ENCODE results near the gene ATP1A3.

The ATP1A3 gene

DNA sequence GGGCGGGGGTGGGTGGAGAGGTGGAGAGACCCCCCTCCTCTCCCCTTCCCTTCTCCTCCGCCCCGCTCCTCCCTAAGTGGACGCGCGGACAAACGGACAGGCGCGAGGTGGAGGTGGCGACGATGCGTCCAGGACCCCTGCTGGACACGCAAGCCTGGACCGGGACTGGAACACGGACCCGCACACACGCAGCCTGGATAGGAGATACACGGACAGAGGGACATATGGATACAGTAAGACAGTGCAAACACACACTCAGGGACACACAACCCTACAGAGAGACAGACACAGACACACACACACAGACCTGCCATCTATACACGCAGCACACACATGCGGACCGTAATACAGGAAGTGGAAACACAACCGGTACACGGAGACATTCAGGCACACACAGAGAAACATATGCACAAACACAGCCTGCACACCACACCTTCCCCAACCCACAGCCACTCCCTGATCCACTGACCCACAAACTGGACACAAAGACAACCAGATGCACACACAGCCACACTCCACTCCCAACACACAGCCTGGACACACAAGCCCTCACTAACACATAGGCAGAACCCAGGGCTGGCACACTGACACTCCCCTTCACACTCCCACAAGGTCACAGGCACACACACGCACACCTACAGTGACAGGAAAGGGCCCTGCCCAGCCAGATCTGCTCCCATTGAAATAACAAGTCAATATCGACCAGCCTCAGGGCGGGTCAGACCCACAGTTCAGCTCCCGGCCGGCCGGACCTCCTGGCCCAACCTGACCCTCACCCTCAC, 65.1 kb downstream of the ATP1A3 start:
- no peaks in the 10 kb centered on the region for H3K36me3 Mint-ChIP-seq
- H3K4me1 Mint-ChIP-seq: peaks cover 32% of the 10 kb centered on the region
- H3K4me3 Mint-ChIP-seq: no peak overlapping the region
- no peaks in the 10 kb centered on the region for H3K9me3 Mint-ChIP-seq
- H3K27ac Mint-ChIP-seq: peak overlapping the region; percentile 2
- peaks cover 45% of the 10 kb centered on the region for H3K27me3 Mint-ChIP-seq
- DNase-seq: peak; percentile 59
- CTCF ChIA-PET: interaction anchor here (0.8 to 2.3 kb wide), 3 partner anchors 40 to 56 kb away, joined by 3 to 9 read pairs (median 5); no protein-coding TSS in a partner anchor

DNA sequence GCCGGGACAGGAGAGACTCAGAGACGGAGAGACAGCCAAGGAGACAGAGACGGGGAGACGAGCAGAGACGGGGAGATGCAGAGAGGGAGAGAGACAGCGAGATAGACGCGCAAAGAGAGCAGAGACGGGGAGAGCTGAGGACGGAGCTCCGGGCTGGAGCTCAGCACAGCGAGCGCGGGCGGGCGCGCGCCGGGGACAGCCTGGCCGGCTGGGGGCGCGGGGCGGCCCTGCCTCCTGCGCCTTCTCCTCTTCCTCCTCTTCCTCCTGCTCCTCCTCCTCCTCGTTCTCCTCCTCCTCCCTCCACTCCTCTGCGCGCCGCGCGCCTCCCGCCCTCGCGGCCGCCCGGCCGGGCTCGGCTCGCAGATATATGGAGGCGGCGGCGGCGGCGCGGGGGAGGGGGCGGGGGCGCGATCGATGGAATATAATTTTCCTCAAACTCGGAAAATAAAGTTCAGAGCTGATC, 65.8 kb downstream of the ATP1A3 start, which contains the start of gene ERFL:
ERFL (minus strand) TSS at position 229 of the 463 bp plus-strand sequence. CDS start 15,530 bp downstream, outside the sequence.
- DNase-seq: peak; percentile 54
- Mint-ChIP-seq H3K4me3 (no peak within 1 kb of the TSS), H3K9me3 (no peaks in the 10 kb centered on the region), H3K27me3 (peaks cover 41% of the 10 kb centered on the region), H3K27ac (peak within 1 kb of the TSS; percentile 38), H3K36me3 (no peaks in the 10 kb centered on the region), H3K4me1 (peaks cover 28% of the 10 kb centered on the region)
- CTCF ChIA-PET: interaction anchor here (1.3 to 2.3 kb wide), 2 partner anchors 40 to 55 kb away, joined by 5 to 9 read pairs; no protein-coding TSS in a partner anchor

DNA sequence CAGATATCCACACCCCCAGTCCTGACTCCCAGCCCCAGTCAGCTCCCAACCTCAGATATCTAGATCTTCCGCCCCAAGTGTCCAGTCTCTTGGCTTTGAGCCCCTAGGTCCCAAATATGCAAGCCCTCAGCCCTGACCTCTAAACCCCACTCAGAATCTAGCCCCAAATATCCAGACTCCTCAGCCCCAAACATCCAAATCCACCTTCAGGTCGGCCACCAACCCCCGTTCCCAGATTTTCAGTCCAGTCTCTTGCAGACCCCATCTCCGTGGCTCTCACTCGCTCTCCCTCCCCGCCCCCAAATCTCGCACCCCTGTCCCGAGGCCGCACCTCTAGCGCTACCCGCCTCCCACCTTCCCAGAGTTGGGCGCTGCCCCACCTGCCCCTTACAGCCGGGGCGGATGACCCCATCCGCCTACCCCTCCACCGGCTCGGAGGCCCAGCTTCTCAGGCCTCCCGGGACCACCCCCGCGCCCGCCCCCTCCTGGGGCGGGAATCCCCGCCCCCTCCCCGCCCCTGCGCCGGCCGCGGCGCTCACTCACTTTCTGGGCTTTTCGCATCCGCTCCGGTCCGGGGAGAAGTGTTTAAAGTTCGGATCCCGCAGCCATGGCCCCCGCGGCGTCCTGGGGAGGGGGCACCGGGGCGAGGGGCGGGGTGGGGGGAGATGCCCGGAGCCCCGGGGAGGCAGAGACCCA, 66.4 kb downstream of the ATP1A3 start:
- CTCF ChIA-PET: interaction anchor here (0.5 to 2.3 kb wide), 3 partner anchors 23 to 54 kb away, joined by 3 to 9 read pairs (median 5); no protein-coding TSS in a partner anchor
- Mint-ChIP-seq H3K4me1 (peaks cover 31% of the 10 kb centered on the region), H3K27me3 (peaks cover 43% of the 10 kb centered on the region), H3K9me3 (no peaks in the 10 kb centered on the region), H3K36me3 (no peaks in the 10 kb centered on the region), H3K27ac (no peak overlapping the region), H3K4me3 (no peak overlapping the region)
- DNase-seq: peak; percentile 52

DNA sequence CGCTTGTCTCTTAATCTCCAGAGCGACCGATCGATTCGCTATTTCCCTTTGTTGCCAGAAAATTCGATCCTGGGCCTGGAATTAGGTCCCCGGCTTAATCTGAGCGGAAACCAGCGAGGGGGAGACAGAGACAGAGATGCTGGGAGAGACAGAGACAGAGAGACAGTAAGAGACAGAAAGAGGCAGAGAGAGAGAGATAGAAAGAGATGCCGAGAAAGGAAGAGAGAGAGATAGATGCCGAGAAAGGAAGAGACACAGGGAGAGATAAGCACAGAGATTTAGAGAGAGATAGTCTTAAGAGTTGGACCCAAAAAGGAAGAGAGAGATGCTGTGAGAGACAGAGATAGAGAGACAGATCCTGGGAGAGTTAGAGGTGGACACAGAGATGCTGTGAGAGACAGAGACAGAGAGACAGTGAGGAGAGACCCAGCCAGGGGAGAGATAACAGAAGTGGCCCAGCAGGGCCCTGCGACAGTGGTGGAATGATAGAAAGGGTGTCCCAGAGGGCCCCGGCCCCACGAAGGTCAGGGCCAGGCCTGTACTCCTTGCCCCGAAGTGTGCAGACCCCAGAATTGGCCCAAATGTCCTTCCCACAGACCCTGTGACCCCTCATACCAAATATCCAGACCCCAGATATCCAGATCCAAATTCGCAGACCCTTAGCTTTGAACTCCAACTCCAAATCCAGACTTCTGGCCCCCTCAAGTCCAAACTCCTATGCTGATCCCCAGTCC, 67.1 kb downstream of the ATP1A3 start:
- Mint-ChIP-seq H3K4me3 (no peak overlapping the region), H3K36me3 (no peaks in the 10 kb centered on the region), H3K27ac (no peak overlapping the region), H3K4me1 (peaks cover 35% of the 10 kb centered on the region), H3K27me3 (peaks cover 44% of the 10 kb centered on the region), H3K9me3 (no peaks in the 10 kb centered on the region)
- CTCF ChIA-PET: interaction anchor here (0.5 to 2.3 kb wide), 2 partner anchors 23 to 54 kb away, joined by 3 to 9 read pairs; no protein-coding TSS in a partner anchor
- no peak for DNase-seq

DNA sequence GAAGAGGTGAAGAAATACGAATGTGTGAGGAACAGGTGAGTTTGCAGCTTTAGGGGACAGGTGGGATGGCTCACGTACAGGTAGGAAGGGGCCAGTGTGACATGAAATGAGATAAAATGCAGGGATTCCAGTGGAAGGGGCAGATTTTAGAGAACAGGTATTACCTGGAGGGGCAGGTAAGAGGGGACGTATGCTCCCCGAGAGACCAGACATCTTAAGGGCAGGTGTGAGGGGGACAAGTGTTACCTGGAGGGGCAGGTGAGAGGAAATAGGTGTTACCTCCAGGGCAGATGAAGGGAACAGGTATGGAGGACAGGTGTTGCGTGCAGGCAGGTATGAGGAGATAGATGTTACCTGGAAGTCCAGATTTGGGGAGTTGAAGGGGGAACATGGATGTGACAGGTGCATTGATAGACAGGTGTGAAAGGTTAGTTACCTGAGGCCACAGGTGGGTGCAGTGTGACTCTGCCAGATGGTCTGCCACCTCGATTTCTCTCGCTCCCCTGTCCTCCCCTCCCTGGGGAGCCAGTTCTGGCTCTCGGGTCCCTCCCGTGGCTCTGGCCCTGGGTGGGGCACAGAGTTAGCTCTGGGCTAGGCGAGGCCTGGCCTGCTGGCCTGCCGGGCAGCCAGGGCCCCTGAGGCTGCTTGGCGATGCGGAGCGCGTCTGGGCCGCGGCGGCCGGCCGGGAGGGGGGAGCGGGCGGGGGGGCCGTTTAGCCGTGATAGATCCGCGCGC, 67.8 kb downstream of the ATP1A3 start:
- Mint-ChIP-seq H3K4me3 (no peak overlapping the region), H3K9me3 (no peaks in the 10 kb centered on the region), H3K27ac (no peak overlapping the region), H3K4me1 (peaks cover 34% of the 10 kb centered on the region), H3K36me3 (no peaks in the 10 kb centered on the region), H3K27me3 (peaks cover 45% of the 10 kb centered on the region)
- CTCF ChIA-PET: no interaction called here
- DNase-seq: no peak

DNA sequence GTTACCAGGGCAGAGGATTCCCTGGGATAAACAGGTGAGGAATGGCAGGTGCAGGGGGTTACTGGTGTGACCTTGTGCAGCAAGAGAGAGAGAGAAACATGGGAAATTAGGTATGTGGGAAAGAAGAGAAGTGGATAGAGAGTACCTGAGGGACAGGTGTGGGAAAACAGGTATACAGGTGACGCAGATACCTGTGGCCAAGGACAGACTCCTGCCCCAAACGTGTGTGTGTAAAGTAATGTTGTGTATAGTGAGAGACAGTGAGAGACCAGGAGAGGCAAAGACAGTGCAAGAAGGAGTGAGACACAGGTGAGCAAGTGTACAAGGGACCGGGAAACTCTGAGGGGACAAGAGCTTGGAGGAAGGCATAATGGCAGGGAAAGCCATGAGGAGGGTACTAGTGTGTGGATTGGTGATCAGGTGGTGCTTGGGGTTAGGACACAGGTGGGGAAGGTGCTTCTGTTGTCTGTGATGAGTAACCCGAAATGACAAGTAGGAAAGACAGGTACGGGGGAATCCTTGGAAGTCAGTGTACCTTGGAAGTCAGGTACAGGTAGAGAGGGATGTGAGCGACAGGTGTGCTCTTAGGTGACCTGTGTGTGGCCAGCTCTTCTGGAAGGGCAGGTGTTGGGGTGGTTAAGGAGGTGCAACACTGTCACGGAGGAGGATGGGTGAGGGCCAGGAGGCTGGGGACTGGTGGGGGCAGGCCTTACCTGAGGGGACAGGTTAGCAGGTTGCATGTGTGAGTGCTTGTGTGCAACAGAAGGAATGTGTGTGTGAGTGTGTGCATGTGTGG, 68.6 kb downstream of the ATP1A3 start:
- DNase-seq: no peak
- peaks cover 28% of the 10 kb centered on the region for H3K4me1 Mint-ChIP-seq
- no peaks in the 10 kb centered on the region for H3K9me3 Mint-ChIP-seq
- H3K27me3 Mint-ChIP-seq: peaks cover 44% of the 10 kb centered on the region
- H3K36me3 Mint-ChIP-seq: no peaks in the 10 kb centered on the region
- CTCF ChIA-PET: interaction anchor here (1.0 kb wide), 1 partner anchor 8 kb away, joined by 3 read pairs; no protein-coding TSS in a partner anchor
- H3K4me3 Mint-ChIP-seq: no peak overlapping the region
- no peak overlapping the region for H3K27ac Mint-ChIP-seq

DNA sequence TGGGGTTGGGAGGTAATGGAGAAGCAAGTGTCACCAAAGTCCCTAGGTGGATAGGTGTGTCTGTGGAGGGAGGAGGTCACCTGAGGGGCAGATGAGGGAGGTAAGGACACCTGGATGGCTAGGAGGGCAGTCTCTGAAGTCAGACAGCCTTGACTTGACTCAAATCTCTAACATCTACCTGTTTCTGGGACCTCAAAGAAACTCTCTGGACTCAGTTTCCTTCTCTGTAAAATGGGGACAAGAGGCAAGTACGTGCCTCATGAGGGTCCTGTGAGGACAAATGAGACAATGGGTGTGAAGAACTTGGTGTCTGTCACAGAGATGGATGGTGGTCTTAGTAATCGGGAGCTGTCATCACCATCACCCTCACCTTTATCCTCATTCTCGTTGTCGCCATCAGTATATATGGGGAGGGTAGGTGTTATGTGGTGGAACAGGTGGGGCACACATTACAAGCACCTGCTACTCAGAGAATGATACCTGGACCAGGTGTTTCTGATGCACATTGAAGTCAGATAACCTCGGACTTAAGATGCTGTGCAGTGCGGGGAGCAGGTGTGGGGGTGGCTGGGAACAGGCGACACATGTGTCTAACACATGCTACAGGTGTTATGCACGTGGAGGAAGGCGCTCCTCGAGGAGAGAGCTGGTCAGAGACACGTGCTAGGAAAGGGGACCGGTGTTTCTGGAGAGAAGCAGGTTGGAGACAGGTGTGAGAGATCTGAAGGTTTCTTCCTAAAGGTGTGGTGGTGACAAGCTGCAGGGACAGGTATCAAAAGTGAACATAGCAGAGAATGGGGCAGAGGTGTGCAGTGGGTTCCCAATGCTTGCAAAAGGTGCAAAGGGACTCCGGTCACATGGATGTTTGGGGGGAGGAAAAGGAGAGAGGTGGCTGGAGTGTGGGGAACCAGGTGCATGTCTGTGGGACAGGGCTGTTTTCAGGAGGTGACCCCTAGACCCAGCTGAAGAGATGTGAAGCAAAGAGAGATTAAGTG, 69.6 kb downstream of the ATP1A3 start:
- H3K9me3 Mint-ChIP-seq: no peaks in the 10 kb centered on the region
- no peak overlapping the region for H3K27ac Mint-ChIP-seq
- CTCF ChIA-PET: interaction anchor here (1.0 kb wide), 1 partner anchor 9 kb away, joined by 3 read pairs; no protein-coding TSS in a partner anchor
- peaks cover 19% of the 10 kb centered on the region for H3K4me1 Mint-ChIP-seq
- peaks cover 34% of the 10 kb centered on the region for H3K27me3 Mint-ChIP-seq
- no peaks in the 10 kb centered on the region for H3K36me3 Mint-ChIP-seq
- DNase-seq: no peak
- no peak overlapping the region for H3K4me3 Mint-ChIP-seq

DNA sequence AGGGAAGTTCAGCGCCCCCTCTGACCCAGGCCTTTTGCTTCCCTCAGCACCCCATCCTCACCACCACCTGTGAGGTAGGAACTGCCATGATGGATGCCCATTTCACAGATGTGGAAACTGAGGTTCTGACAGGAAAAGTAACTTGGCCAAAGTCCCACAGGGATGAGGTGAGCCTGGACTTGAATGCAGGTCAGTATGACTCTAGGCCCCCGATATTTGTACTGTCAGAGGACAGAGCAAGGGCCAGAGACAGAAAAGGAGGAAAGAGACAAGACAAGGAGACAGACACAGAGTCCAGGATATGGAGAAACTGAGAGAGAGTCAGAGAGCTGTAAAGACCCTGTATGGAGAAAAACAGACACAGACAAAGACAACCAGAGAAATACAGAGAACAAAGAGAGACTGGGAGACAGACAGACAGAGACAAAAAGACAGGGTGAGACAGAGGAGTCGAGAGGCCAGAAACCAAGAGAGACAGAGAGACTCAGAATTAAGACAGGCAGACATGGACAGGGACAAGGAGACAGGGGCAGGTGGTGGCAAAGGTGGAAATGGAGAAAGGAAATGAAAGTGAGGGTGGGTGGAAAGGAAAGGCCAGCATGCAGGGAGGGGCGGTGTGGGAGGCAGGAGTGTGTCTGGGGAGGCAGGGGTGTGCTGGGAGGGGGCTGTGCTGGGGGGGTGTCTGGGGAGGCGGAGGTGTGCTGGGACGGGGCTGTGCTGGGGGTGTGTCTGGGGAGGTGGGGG, 70.8 kb downstream of the ATP1A3 start:
- Mint-ChIP-seq H3K27me3 (peaks cover 27% of the 10 kb centered on the region), H3K9me3 (no peaks in the 10 kb centered on the region), H3K4me1 (peaks cover 12% of the 10 kb centered on the region), H3K4me3 (no peak overlapping the region), H3K27ac (no peak overlapping the region), H3K36me3 (no peaks in the 10 kb centered on the region)
- CTCF ChIA-PET: no interaction called here
- DNase-seq: no peak

DNA sequence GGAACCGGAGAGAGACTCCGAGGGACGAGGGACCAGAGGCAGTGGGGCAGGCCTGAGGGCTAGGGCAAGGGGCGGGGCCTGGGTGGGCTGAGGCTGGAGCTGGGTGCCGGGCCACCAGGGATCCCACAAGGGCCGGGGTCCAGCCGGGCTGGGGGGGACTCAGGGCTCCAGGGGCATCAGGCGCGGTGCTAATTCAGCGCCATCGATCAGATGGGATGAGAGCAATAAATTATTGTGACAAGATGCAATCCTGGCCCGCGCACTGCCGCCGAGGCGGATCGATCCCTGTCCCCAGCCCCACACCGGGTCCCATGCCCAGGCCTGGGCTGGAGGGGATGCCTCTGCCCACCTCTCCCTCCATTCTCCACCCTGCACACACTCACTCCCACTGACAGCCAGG, 71.4 kb downstream of the ATP1A3 start:
- no peak overlapping the region for H3K27ac Mint-ChIP-seq
- DNase-seq: no peak
- H3K36me3 Mint-ChIP-seq: no peaks in the 10 kb centered on the region
- no peaks in the 10 kb centered on the region for H3K9me3 Mint-ChIP-seq
- CTCF ChIA-PET: no interaction called here
- H3K4me3 Mint-ChIP-seq: no peak overlapping the region
- H3K4me1 Mint-ChIP-seq: peaks cover 10% of the 10 kb centered on the region
- H3K27me3 Mint-ChIP-seq: peaks cover 27% of the 10 kb centered on the region

DNA sequence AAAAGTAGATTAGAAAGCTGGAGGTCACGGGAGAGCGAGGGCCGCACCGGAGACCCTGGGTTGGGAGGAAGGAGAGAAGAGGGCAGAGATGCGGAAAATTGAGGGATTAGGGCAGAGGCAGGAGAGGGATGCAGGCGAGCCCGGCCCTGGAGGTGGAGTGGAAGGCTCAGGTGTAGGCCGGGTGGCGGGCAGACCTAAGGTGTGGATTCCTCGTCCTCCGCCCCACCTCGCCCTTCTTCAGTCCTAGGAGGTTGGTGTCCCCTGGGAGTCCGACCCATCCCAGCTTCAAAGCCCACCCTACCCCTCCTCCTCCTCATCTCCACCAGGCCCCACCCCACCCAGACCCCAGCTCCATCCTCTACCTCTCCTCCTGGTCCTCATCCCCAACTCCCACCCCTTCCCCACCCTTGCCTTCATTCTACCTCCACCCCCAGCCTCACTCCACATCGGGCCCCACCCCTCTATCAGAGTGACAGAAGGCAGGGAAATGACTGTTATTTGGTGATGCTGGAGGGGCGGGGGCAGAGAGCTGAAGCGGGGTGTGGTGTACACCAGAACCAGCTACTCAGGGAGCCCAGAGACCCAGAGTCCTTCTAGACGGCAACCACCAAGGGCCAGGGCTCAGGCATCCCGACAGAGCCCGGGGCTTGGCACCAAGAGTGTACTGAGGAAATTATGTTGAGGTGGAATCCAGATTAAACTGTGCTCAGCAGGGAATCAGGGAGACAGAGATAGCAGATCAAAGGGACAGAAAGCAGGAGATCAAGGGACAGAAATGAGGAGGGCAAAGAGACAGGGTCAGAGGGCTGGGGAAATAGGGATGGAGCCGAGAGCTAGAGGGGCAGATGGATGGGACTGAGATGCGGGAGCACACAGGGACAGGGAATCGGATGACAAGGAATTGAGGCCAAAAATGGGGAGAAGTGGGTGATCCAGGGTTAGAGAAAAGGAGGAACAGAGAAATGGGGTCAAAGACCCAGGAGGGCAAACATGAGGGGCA, 72.2 kb downstream of the ATP1A3 start:
- no peak overlapping the region for H3K27ac Mint-ChIP-seq
- peaks cover 27% of the 10 kb centered on the region for H3K27me3 Mint-ChIP-seq
- CTCF ChIA-PET: no interaction called here

More for the DNA sequence above, 72.2 kb downstream of the ATP1A3 start:
- Mint-ChIP-seq H3K36me3 (no peaks in the 10 kb centered on the region), H3K4me1 (peaks cover 10% of the 10 kb centered on the region), H3K4me3 (no peak overlapping the region), H3K9me3 (no peaks in the 10 kb centered on the region)
- DNase-seq: no peak

Measured in activated naive CD4-positive, alpha-beta T cell treated with anti-CD3 and anti-CD28 coated beads, Interleukin-2, amount 10 ng/mL, durations not matched to agents 7 days and 5 days (primary cell).